HEK293T (cell line): ENCODE data around the gene RSPH6A.

Experiments used
- CTCF ChIA-PET: fragments of 350-600 bp; formaldehyde crosslinking; extraction: SDS; loops from one replicate; lab custom pipeline; 2021; ENCODE audit warnings: antibody characterized with exemption, inconsistent platforms; lab: Yijun Ruan, JAX
- POLR2A ChIA-PET: fragments of 350-600 bp; formaldehyde crosslinking; extraction: SDS; loops from one replicate; lab custom pipeline; 2020; ENCODE audit warnings: antibody characterized with exemption, inconsistent platforms; lab: Yijun Ruan, JAX
- DNase-seq: peaks from one replicate; pipeline ENCODE4 v3.0.0; 2012; ENCODE audit warnings: mixed read lengths; ENCODE audit errors: extremely low spot score
- ARNT ChIP-seq: fragments of 450-650 bp; IDR thresholded peaks from 2 replicates; pipeline ENCODE4 v1.6.1; 2017; ENCODE audit warnings: mild to moderate bottlenecking
- BHLHE40 ChIP-seq: fragments of 450-650 bp; IDR thresholded peaks from 2 replicates; pipeline ENCODE4 v1.6.1; 2016; ENCODE audit warnings: mild to moderate bottlenecking, moderate library complexity, borderline replicate concordance
- CTBP1 ChIP-seq: fragments of 450-650 bp; IDR thresholded peaks from 2 replicates; pipeline ENCODE4 v1.6.1; 2016; ENCODE audit warnings: borderline replicate concordance
- ELF4 ChIP-seq: fragments of 450-650 bp; IDR thresholded peaks from 2 replicates; pipeline ENCODE4 v1.6.1; 2017; ENCODE audit warnings: antibody characterized with exemption
- FOXA1 ChIP-seq: fragments of 450-650 bp; IDR thresholded peaks from 2 replicates; pipeline ENCODE4 v1.6.1; 2016; ENCODE audit warnings: mild to moderate bottlenecking
- FOXK2 ChIP-seq: fragments of 450-650 bp; IDR thresholded peaks from 2 replicates; pipeline ENCODE4 v1.6.1; 2016; ENCODE audit warnings: mild to moderate bottlenecking
- FOXM1 ChIP-seq: fragments of 450-650 bp; IDR thresholded peaks from 2 replicates; pipeline ENCODE4 v1.6.1; 2017; ENCODE audit warnings: mild to moderate bottlenecking, borderline replicate concordance
- HDGF ChIP-seq: fragments of 450-650 bp; IDR thresholded peaks from 2 replicates; pipeline ENCODE4 v1.6.1; 2017; ENCODE audit warnings: antibody characterized with exemption, borderline replicate concordance
- L3MBTL2 ChIP-seq: fragments of 450-650 bp; conservative IDR thresholded peaks from 2 replicates; pipeline ENCODE4 v1.6.1; 2016; ENCODE audit warnings: mild to moderate bottlenecking
- LEF1 ChIP-seq: fragments of 450-650 bp; IDR thresholded peaks from 2 replicates; pipeline ENCODE4 v1.6.1; 2017; ENCODE audit warnings: mild to moderate bottlenecking, borderline replicate concordance
- NFRKB ChIP-seq: fragments of 450-650 bp; IDR thresholded peaks from 2 replicates; pipeline ENCODE4 v1.6.1; 2016; ENCODE audit warnings: mild to moderate bottlenecking, moderate library complexity
- PKNOX1 ChIP-seq: fragments of 450-650 bp; IDR thresholded peaks from 2 replicates; pipeline ENCODE4 v1.6.1; 2016
- SP1 ChIP-seq: fragments of 450-650 bp; IDR thresholded peaks from 2 replicates; pipeline ENCODE4 v1.6.1; 2017
- SUZ12 ChIP-seq: fragments of 450-650 bp; IDR thresholded peaks from 2 replicates; pipeline ENCODE4 v1.6.1; 2016; ENCODE audit warnings: mild to moderate bottlenecking
- TARDBP ChIP-seq: fragments of 450-650 bp; IDR thresholded peaks from 2 replicates; pipeline ENCODE4 v1.6.1; 2016
- ZNF384 ChIP-seq: fragments of 450-650 bp; IDR thresholded peaks from 2 replicates; pipeline ENCODE4 v1.6.1; 2016

RSPH6A gene

GRCh38 chr19:45792470-45793177 is 22.5 kb downstream of the RSPH6A start, which contains the start of gene DMWD:
Gene DMWD, minus strand, starts transcription at chr19:45792845. Its CDS starts 89 bp downstream, at chr19:45792756.
- peak; percentile 99 for DNase-seq
- POLR2A ChIA-PET, result interaction anchor here (0.6 to 1.0 kb wide), 4 partner anchors 16 to 124 kb away, joined by 3 to 4 read pairs (median 4); partner anchors contain the start of genes SIX5 and SNRPD2
- CTCF ChIA-PET, result interaction anchor here (0.6 to 1.0 kb wide), 2 partner anchors 14 to 24 kb away, joined by 3 to 4 read pairs; no protein-coding TSS in a partner anchor
- TF ChIP-seq TARDBP (no peak), SP1 (no peak), BHLHE40 (no peak), HDGF (no peak), ZNF384 (peak; percentile 95), FOXK2 (no peak), NFRKB (no peak), FOXA1 (no peak), L3MBTL2 (no peak), CTBP1 (no peak), PKNOX1 (peak; percentile 98), LEF1 (no peak; the same call in 1 of the 2 replicates), ELF4 (no peak), ARNT (no peak), FOXM1 (peak; percentile 78), SUZ12 (no peak)

DNA sequence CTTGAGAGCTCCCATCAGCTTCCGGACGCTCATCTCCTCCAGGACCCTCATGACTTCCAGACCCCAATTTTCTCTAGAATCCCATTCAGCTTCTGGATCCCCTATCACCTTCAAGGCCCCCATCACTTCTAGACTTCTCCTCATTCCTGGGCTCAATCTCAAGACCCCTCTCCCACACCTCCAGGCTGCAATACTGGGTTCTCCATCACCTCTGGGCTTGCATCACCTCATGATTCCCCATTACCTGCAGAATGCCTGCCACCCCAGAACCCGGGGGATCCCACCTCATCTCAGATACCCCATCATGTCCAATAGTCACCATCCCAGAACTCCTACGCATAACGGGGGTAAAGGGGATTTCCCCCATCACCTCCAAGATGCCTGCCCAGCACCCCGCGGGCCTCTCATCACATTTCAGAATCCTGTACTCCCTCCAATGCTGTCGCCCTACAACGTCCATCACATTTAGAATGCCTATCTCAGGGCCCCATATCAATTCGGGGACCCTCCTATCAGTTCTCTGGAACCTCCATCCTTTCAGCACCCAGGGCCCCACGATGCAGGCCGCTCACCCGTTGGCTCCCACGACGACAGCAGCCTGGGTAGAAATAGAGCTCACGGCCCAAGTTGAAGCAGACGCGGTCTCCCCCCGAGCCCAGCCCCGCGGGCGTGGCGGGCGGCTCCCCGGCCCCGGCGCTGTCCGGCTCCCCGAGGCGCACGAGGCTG is 23.2 kb downstream of the RSPH6A start:
- TF ChIP-seq ZNF384, result no peak
- TF ChIP-seq SUZ12, result no peak
- TF ChIP-seq NFRKB, result no peak
- no peak for TF ChIP-seq SP1
- TF ChIP-seq BHLHE40, result no peak
- TF ChIP-seq LEF1, result no peak
- ChIA-PET POLR2A (interaction anchor here (1.0 to 1.5 kb wide), 3 partner anchors 24 to 123 kb away, joined by 3 to 7 read pairs (median 3); partner anchors contain the start of gene SIX5), CTCF (no interaction called here)
- no peak for DNase-seq

GRCh38 chr19:45790942-45791341 is 24.2 kb downstream of the RSPH6A start:
- POLR2A ChIA-PET, result interaction anchor here (1.2 to 1.5 kb wide), 2 partner anchors 23 to 74 kb away, joined by 3 to 7 read pairs; partner anchors contain the start of gene SIX5
- TF ChIP-seq ARNT (no peak), SUZ12 (no peak), ELF4 (no peak), SP1 (no peak), ZNF384 (no peak), FOXK2 (no peak), BHLHE40 (no peak), PKNOX1 (no peak), CTBP1 (no peak), HDGF (no peak)
- no peak for DNase-seq
- CTCF ChIA-PET, result no interaction called here

GRCh38 chr19:45789035-45789786 is 25.9 kb downstream of the RSPH6A start:
- no peak for TF ChIP-seq SUZ12
- CTCF ChIA-PET, result interaction anchor here (1.1 kb wide), 1 partner anchor 20 kb away, joined by 7 read pairs; the partner anchor contains the start of gene SIX5

GRCh38 chr19:45786533-45786894 is 28.6 kb downstream of the RSPH6A start:
- CTCF ChIA-PET, result no interaction called here
- POLR2A ChIA-PET, result interaction anchor here (1.0 kb wide), 1 partner anchor 19 kb away, joined by 3 read pairs; no protein-coding TSS in a partner anchor
- no peak for DNase-seq
- no peak for TF ChIP-seq SUZ12
- no peak for TF ChIP-seq FOXM1
- no peak for TF ChIP-seq NFRKB
- no peak for TF ChIP-seq BHLHE40
- no peak for TF ChIP-seq ZNF384
- no peak for TF ChIP-seq CTBP1
- TF ChIP-seq LEF1, result no peak
- no peak for TF ChIP-seq SP1
- no peak for TF ChIP-seq ELF4
- no peak for TF ChIP-seq ARNT
- TF ChIP-seq PKNOX1, result no peak
- TF ChIP-seq TARDBP, result no peak
- TF ChIP-seq FOXK2, result no peak
- no peak for TF ChIP-seq L3MBTL2
- TF ChIP-seq HDGF, result no peak
- no peak for TF ChIP-seq FOXA1

More at GRCh38 chr19:45789035-45789786, 25.9 kb downstream of the RSPH6A start:
- no peak for DNase-seq
- POLR2A ChIA-PET, result interaction anchor here (1.0 kb wide), 1 partner anchor 10 kb away, joined by 3 read pairs; no protein-coding TSS in a partner anchor
